GM21515 (cell line): Measurements from ENCODE around the gene TMEM240.

ENCODE experiments used
- ATAC-seq: cut with Tn5 transposase; IDR thresholded peaks from one replicate; pipeline ENCODE4 v1.9.1; 2021; ENCODE audit not compliant: unreplicated experiment

Gene TMEM240

GRCh38 chr1:1540090-1540817 is at the start of gene TMEM240:
Gene TMEM240 (minus strand): TSS chr1:1540624. CDS start chr1:1540346, 278 bp downstream.
- ATAC-seq, result no peak

GRCh38 chr1:1583347-1584010 is 43.1 kb upstream of the TMEM240 start:
- ATAC-seq, result no peak

GRCh38 chr1:1582585-1583346 is 42.3 kb upstream of the TMEM240 start:
- no peak for ATAC-seq

GRCh38 chr1:1578371-1578940 is 38.0 kb upstream of the TMEM240 start:
- no peak for ATAC-seq

DNA sequence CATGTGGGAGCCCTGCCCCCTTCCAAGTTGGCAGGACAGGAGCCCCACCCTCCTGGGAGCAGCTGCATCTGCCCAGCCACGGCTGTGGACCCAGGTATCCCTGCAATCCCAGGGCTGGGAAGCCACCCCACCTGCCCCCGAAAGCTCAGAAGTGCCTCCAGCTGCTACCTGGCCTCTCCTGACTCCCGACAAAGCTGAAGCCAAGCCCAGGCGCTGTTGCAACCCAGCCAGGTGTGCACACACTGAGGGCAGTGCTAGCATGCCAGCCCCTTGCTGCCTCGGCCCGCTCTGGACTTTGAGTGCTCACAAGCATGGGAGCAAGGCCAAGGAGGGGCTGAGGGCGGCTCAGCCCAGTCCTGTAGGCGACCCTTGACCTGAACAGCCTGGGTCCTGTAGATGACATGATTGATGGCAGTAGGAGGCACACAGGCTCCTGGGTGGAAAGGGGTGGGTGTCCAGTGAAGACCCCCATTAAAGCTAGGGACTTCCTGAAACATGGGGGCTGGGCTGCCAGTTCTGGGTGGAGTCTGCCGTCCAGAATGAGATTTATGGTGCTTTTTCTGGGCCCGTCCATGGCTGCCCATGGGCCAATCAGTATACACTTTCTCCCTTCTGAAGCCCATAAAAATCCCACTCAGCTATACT is 37.1 kb upstream of the TMEM240 start:
- no peak for ATAC-seq

DNA sequence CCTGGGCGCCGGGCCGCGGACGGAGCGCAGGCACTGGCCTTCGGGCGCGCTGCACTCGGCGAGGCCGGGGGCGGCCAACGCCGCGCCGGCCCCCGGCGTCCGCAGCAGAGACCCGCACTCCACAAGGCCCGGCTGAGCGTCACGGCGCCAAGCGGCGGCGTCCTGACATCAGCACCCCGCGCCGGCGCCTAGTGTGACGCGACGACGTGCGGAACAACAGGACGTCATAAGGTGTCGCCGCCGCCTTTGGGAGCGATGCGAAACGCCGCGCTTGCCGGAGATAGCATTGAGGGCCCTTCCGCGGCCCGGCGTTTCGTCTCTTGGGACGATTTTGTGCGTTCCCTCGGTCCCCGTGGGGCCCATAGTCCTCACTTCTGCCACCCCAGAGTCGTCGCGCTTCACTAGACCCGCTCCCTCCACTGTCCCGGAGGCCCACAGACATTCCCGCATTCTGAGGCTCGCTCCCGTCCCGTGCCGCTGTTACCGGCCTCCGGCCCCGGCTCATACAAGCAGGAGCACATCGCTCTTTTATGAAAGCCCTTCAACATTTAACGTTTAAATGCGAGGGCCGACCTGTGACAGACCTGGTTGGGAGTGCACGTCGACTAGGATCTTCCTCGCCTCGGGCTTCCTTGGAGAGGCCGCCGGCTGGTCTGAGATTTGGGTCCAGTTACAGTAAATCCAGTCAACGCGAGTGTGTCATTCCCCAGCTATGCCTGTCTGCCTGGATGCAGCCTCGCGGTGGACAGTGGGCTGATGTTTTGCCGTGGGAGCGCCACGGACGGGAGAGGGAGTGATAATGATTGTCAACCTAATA is 34.5 kb upstream of the TMEM240 start, which contains the start of gene SSU72:
TSS of gene SSU72 (minus strand) at position 143 of the 817 bp plus-strand sequence. CDS start 306 bp downstream, outside the sequence.
- ATAC-seq, result peak; percentile 81

DNA sequence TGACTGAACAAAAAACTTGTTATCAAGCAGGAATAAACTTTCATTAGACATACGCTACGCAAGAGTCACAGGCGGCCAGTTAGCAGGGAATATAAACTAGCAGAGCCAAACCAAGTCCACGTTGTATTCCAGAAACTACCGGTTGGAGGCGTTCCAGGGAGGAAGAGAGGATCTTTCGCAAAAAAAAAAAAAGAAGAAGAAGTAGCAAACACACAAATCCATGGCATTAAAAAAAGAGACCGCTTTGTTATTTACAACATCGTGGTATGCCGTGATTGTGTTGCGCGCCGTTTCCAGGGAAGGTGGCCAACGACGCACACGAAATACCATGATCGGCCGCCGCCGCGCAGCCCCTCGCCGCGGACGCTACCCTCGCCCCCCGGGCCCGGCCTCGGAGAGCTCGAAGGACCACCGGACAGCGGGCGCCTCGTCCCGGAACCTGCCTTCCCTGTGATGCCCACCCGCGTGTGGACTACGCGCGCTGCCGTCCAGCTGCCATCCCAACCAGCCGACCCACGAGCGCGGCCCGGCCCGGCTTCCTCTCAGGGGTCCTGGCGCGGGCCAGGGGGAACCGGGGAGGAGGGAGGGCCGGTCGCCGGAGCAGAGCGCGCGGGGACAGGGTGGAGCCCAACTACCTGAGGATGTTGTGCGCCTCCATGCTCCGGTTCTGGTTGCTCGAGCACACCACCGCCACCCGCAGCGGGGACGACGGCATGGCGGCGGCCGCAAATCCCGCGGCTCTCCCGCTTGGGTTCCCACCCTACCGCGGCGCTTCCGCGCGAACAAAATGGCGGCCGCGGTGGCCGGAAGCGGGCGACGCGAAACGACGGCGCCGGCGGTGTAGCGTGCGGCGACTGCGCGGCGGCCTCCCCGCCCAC is 33.7 kb upstream of the TMEM240 start:
- ATAC-seq, result peak; percentile 63

DNA sequence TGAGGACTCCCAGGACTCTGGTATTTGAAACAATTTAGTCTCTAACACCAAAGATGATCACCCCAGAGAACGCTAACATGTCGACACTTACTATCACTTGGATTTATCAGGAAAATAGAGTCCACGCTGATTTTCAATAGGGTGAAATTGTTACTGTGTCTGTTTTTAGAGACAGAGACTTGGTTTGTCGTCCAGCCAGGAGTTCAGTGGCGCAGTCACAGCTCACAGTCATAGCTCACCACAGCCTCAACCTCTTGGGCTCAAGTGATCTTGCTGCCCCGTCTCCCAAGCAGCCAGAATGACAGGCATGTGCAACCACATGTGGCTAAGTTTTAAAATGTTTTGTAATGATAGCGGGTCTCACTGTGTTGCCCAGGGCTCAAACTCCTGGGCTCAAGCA is 28.9 kb upstream of the TMEM240 start:
- ATAC-seq, result no peak

- no peak for ATAC-seq
Measured at GRCh38 chr1:1567891-1568291, 27.5 kb upstream of the TMEM240 start.

GRCh38 chr1:1567152-1567875 is 26.9 kb upstream of the TMEM240 start:
- ATAC-seq, result no peak

- ATAC-seq, result no peak
Measured at GRCh38 chr1:1565340-1565739, 24.9 kb upstream of the TMEM240 start.

DNA sequence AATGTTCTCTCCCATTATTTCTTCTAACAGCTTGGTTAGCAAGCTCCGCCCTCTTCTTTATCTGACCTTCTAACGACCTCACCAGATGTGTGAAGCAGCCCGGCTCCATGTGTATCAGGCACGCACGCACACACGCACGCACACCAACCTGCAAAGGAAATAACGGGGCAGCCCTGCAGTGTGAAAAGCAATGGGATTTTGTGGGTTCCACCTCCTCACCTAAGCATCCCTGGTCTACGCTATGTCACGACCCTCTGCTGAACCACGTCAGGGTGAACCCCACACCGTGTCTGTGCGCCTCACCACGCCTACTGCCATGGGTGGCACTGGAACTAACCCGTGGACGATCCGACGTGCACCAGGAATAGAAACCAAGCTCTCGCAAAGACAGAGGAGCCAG is 23.8 kb upstream of the TMEM240 start:
- ATAC-seq, result no peak

DNA sequence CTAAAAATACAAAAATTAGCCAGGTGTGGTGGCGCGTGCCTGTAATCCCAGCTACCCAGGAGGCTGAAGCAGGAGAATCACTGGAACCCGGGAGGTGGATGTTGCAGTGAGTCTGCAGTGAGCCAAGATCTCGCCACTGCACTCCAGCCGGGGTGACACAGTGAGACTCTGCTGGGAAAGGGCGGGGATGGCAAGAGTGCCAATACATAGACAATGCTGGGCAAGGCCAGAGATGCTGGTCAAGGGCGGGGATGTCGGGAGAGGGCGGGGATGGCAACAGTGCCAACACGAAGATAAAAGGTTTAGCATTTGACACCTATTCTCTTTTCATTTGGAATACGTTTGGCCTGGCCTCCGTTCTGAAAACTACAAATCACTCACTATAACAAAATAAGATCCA is 23.3 kb upstream of the TMEM240 start:
- no peak for ATAC-seq

GRCh38 chr1:1562556-1563195 is 22.3 kb upstream of the TMEM240 start:
- ATAC-seq, result no peak

GRCh38 chr1:1561801-1562470 is 21.5 kb upstream of the TMEM240 start:
- no peak for ATAC-seq

GRCh38 chr1:1560178-1560577 is 19.8 kb upstream of the TMEM240 start:
- no peak for ATAC-seq

DNA sequence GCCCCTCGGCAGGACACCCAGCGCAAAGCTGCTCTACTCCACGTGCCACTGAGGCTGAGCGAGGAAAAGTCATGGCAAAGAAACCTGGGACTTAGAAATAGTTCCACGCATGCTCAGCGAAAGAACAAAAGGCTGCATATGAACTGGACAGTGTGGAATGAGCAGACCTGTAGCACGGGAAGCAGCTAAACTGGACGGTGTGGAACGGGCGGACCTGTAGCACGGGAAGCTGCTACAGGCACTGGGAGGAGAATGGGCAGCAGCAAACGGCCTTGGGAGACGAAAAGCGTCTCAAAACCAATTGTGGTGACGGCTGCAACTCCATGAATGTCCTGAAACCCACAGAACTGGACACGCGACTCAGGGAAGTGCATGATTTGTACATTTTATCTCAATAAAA is 18.6 kb upstream of the TMEM240 start:
- no peak for ATAC-seq
